Measurements from ENCODE around the gene CAMK4. TPM values are rescaled to one million over a fixed set of nuclear protein-coding genes. Genes with fewer than 3 reads are reported as not detected.
"Not testable (repeated sequence)": the region's sequence is repeated elsewhere in the genome, so short reads cannot be mapped to it uniquely, and the experiment has no call there.

Gene CAMK4
- polyA plus RNA-seq, 5 donors: 9.7 to 16.9 (median 13.6) TPM

DNA sequence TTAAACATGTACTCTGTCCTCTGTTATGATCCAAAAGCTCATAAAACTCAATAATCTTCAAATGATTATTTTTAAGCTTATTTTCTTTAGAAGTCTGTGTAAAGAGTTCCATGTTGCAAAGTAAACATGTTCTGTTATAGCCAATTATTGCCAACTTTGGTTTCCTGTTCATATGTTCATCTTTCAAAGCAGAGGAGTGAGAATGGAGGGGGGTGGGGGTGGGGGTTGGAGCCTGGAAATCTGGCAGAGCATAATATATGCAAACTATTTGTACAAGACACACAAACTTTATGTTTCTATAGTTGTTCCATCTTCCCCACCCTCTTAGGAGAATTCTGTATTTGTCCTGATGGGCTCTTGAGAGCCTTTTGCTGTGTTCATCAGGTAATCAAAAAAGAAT, 153.1 kb downstream of the CAMK4 start:
- DNase-seq: no peak

DNA sequence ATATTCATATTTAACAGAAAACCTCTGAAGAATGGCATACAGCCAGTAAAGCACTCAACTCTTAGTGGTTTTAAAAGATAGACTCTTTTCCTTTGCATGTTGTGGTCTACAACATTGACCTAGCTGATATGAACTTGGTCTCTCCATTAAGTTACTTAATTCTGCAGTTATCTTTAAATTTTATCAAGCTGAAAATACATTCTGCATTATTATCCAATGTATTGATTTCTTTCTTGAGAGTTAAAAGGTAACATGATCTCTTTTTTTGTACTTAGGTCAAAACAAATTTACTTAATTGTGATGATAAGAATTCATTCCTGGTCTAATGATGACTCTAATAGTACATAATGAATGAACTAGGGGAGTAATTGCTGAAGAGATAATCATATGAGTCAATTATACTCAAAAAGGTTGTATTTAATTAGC, 155.2 kb downstream of the CAMK4 start:
- no peak for DNase-seq

GRCh38 chr5:111383288-111383970, 159.2 kb downstream of the CAMK4 start:
- DNase-seq: no peak

DNA sequence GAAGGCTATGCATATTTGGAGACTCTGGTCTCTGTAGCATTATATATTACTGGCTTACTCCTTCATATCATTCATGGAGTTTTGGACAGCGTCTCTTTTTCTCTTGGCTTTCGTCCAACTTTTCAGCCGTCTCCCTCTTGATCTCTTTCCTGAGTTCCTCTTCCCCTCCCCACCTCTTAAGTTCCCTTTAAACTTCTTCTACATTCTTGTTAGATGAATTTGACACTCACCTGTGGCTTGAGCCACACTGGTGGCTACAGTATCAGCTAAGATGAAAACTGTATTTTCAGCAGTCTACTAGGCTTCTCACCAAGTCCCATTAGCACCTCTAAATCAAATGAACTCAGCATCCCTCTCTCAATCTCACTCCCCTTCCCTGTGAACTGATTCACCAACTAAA, 160.0 kb downstream of the CAMK4 start:
- DNase-seq: peak; percentile 12 to 19

- DNase-seq: no peak
Measured at GRCh38 chr5:111385051-111385450, 160.9 kb downstream of the CAMK4 start.

DNA sequence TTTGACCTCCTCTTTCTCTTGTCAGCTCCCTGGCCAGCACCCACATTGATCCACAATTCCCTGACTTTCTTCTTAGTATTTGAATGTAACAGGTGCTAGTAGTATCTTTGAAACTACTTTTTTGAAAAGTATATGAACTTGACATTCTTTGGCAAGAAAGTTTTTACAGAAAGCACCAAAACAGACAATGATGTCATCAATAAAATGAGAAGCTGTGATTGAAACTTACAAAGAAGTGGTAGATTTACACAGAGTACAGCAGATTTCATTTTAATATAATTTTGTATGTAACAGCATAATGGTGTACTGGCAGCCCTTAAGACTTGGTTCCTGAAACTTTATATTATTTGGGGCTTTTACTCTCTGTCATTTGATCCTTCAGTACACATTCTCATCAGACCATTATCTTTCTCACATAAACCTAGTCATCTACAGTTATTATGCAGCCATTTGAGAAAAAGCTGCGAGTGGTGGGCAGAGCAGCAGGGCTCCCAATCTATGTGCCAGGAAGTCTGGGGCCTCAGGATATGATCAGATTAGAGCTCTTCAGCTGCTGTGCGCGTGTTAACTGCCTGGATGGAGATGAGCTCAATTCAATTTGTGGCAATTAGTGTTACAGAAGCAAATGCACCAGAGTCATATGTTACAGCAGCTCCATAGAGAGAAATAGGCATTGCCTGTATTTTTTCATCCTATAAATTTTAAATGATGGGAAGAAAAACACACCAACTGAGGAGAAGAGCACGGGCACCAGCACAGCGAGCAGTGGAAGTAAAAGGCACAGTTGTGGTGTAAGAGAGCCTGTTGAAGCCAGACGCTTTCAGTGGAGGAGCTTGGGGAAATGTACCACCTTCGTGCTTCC, 162.0 kb downstream of the CAMK4 start:
- no peak for DNase-seq

DNA sequence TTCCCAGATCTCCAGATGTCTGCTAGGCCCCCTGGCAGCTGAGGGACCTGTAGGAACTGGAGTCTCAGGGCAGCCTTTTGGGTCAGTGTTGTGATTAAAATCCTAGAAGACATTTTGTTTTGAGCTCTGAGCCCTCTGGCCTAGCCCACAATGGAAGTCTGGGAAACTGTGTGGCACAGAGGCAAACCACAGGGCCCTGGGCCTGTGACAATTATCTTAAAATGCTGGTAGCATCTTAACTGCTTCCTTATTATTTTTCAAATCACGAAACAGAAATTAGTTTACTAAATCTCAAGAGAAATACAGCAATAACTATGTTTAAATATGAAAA, 162.6 kb downstream of the CAMK4 start:
- DNase-seq: no peak

- no peak for DNase-seq
Measured at GRCh38 chr5:111387361-111387760, 163.2 kb downstream of the CAMK4 start.

- no peak for DNase-seq
Measured at GRCh38 chr5:111389390-111390082, 165.4 kb downstream of the CAMK4 start.

- no peak for DNase-seq
Measured at GRCh38 chr5:111392181-111392580, 168.0 kb downstream of the CAMK4 start.

GRCh38 chr5:111394586-111394985, 170.4 kb downstream of the CAMK4 start:
- no peak for DNase-seq

DNA sequence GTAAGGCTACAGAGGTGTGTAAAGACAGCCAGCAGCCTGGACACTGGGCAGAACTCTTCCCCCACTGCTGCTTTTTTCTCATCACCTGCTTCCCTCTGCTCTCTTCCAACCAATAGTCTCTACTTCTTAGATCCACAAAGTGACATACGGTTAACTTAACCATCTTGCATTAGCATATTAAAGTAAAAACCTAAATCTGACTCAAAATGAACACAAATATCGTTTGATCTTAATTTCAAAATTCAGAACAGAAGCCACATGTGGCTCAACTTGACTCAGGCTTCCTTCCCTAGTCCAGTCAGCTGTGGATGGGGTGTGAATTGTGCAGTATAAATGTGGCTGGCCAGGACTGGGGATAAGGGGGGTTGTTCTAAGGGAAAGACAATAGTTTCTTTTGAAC, 173.8 kb downstream of the CAMK4 start:
- DNase-seq: no peak

DNA sequence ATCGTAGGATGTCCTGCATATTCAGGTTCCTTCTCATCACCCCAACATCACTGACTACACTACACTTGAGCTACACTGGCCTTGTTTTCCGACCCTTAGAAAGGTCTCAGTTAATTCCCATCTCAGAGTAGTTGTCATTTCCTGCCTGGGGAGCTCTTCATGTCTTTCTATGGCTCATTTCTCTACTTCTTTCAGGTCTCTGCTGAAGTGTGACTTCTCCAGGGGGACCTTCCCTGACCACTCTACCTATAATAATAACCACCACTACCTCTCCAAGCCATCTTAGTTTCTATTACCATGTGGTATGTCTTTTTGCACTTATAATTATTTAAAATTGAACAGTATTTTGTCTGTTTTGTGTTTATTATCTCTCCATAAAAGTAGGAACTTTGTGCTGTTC, 174.9 kb downstream of the CAMK4 start:
- no peak for DNase-seq

DNA sequence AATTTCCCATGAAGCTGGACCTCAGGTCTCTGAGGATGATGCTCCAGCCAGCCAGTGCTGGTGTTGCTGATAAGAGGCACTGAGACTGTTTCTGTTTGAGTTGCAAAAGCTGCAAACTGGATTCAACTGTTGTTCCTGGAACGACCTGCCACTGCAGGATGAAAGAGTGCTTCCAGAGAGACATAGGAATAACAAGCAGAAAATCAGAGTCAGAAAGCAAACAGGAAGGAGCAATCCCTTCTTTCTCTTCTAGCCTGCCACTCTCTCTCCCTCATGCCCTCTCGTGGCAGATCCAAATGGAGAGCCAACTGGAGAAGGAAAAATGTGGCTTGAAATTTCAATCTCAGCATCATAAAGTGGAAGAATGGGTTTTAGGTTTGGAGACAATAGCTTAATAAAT, 177.7 kb downstream of the CAMK4 start:
- no peak for DNase-seq

DNA sequence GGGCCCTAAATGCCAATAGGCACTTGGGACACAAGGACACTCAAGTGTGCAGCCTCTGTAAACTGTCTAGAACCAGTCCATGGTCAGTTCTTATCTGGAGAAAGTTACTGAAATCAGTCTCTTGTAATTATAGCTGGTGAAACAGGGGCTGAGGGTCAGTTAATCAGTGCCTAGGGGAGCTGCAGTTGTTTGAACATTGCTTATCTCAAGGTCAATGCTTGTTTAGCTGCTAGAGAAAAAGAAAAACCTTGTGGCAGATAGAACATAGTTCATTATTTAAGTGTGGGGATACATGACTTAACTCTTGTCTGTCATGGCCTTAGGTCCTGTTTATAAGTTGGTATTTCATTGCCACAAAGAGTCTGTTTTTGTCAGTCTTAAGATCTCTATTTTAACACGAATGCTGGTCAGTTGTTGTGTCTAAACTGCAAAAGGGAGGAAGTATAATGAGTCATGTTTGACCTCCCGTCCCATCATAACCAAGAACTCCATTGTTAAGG, 180.1 kb downstream of the CAMK4 start:
- DNase-seq: no peak

DNA sequence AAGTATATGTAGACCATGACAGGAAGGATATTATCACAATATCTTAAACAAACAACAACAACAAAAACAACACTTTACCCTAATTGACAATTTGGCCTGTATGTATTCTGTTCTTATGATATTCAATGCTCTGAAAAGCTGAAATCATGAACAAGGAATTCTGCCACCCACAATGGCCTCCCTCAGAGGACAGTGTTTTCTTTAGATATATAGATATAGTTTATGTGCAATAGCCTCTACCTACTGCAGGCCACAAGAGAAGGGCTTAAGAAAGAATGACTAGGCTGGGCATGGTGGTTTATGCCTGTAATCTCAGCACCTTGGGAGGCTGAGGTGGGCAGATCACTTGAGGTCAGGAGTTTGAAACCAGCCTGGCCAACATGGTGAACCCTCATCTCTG, 183.4 kb downstream of the CAMK4 start:
- no peak for DNase-seq

DNA sequence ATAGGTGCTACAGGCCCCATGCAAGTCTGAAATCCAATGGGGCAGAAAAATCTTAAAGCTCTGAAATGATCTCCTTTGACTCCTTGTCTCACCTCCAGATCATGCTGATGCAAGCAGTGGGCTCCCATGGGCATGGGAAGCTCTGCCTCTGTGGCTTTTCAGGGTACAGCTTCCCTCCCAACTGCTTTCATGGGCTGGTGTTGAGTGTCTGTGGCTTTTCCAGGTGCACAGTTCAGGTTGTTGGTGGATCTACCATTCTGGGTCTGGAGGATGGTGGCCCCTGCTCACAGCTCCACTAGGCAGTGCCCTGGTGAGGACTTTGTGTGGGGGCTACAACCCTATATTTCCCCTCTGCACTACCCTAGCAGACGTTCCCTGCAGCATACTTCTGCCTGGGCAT, 184.6 kb downstream of the CAMK4 start:
- DNase-seq: no peak

GRCh38 chr5:111409266-111409665, 185.1 kb downstream of the CAMK4 start:
- not testable (repeated sequence) for DNase-seq

DNA sequence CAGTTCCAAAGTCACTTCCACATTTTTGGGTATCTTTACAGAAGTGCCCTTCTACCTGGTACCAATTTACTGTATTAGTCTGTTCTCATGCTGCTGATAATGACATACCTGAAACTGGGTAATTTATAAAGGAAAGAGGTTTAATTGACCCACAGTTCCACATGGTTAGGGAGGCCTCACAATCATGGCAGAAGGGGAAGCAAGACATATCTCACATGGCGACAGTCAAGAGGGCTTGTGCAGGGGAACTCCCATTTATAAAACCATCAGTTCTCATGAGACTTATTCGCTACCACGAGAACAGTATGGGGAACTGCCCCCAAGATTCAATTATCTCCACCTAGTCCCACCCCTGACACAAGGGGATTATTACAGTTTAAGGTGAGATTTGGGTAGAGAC, 185.9 kb downstream of the CAMK4 start:
- not testable (repeated sequence) for DNase-seq

- DNase-seq: no peak
Measured at GRCh38 chr5:111411301-111411700, 187.1 kb downstream of the CAMK4 start.

- DNase-seq: no peak
Measured at GRCh38 chr5:111412593-111412992, 188.4 kb downstream of the CAMK4 start.

DNA sequence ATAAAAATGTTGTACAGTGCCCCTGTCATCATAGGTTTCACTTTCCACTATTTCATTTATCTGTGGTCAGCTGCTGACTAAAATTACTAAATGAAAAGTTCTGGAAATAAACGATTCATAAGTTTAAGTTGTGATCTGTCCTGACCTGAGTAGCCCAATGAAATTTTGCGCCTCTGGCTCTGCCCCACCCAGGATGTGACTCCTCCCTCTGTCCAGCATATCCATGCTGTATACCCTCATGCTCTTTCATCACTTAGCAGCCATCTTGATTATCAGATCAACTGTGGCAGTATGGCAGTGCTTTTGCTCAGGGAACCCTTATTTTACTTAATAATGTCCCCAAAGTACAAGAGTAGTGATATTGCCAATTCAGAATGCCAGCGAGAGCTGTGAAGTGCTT, 190.9 kb downstream of the CAMK4 start:
- no peak for DNase-seq

DNA sequence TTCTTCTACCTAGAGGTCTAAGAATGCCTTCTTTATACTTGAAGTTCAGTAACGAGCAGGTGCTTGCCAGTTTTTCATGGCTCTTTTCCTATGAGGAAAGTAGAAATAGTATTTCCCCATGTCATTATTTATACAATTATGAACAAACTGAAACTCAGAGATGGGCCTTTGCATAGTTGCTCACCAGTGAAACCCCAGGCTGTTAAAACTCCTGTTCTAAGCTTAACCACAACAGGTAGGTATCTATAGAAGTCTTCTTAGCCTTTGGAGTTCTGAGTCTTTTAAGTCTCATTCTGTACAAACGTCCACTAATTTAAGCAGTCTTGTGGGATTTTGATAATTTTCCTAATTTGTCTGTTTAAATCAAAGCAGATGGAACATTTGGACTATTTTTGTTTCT, 198.1 kb downstream of the CAMK4 start:
- no peak for DNase-seq

All from right lung (tissue), 5 donors.